Measurements from ENCODE around the gene HSPB3. TPM values are rescaled to one million over a fixed set of nuclear protein-coding genes. Genes with fewer than 3 reads are reported as not detected.
A peak's percentile ranks its signal among the peaks of the same experiment; 100 is the strongest.

Gene HSPB3
- total and polyA plus RNA-seq, 2 experiments from 2014 or later, result 0.77 to 1.8 TPM

DNA sequence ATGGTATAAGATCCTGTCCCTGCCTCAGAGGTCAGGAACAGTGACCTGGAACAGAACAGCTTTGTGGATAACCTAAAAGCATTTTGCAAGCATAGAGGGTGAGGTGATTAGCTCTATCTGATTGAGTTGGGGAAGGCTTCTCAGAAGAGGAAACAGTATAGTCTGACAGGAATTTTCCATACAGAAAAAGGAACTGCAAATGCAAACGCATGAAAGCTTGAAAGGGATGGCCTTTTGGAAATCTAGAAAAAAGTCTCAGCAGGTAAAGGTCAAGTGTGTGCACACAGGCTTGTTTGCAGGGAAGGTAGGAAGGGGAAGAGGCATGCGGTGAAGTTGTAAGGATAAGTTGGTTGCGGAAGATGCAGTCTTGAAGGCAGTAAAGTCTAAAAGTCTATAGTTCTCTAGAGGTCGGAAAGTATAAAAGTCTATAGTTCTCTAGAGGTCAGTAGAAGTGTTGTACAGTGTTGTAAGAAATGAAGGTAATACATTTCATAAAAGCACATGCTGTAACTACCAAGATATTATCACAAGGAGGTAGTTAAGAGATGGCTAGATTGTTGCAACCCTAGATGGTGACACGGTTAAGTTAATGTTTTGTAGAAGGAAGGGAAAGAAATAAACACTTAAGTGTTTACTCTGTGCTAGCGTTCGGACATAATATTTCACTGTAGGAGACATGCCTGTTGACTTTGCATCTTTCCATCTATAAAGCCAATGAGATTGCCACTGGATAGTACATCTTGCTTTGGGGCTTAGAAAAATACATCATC is 16.7 kb upstream of the HSPB3 start:
- 68% methylated on average over 7 of the region's 7 CpGs for WGBS (ENCODE audit: low lambda C conversion rate, missing lambda C conversion rate)
- Histone ChIP-seq H3K79me2 (no peaks in the 10 kb centered on the region), H3K4me1 (ENCODE audit: insufficient read depth) (peaks cover 16% of the 10 kb centered on the region), H3K27ac (peak overlapping the region; percentile 89), H3K4me3 (no peak overlapping the region), H3K9me3 (ENCODE audit: low read depth) (no peaks in the 10 kb centered on the region), H3K27me3 (no peaks in the 10 kb centered on the region), H3K9me2 (replicated peaks; ENCODE audit: insufficient read depth) (no peaks in the 10 kb centered on the region), H4K20me1 (ENCODE audit: insufficient read depth, poor library complexity, severe bottlenecking) (no peaks in the 10 kb centered on the region), H3K36me3 (replicated peaks; ENCODE audit: insufficient read depth, low read depth) (no peaks in the 10 kb centered on the region), H3K4me2 (no peak overlapping the region), H2AFZ (no peak overlapping the region)
- peak; percentile 28 for DNase-seq (ENCODE audit: low spot score)
- no peak for TF ChIP-seq EZH2 (IDR thresholded peaks at IDR 0.05; ENCODE audit: borderline replicate concordance)
- no peak for TF ChIP-seq EZH2phosphoT487 (IDR thresholded peaks at IDR 0.05; ENCODE audit: low read depth, severe bottlenecking, unreplicated experiment)
- TF ChIP-seq, protein P1, sequence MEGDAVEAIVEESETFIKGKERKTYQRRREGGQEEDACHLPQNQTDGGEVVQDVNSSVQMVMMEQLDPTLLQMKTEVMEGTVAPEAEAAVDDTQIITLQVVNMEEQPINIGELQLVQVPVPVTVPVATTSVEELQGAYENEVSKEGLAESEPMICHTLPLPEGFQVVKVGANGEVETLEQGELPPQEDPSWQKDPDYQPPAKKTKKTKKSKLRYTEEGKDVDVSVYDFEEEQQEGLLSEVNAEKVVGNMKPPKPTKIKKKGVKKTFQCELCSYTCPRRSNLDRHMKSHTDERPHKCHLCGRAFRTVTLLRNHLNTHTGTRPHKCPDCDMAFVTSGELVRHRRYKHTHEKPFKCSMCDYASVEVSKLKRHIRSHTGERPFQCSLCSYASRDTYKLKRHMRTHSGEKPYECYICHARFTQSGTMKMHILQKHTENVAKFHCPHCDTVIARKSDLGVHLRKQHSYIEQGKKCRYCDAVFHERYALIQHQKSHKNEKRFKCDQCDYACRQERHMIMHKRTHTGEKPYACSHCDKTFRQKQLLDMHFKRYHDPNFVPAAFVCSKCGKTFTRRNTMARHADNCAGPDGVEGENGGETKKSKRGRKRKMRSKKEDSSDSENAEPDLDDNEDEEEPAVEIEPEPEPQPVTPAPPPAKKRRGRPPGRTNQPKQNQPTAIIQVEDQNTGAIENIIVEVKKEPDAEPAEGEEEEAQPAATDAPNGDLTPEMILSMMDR (IDR thresholded peaks at IDR 0.05; ENCODE audit: poor library complexity), result no peak

- Histone ChIP-seq H3K4me1 (ENCODE audit: insufficient read depth) (peaks cover 16% of the 10 kb centered on the region), H3K4me2 (peak overlapping the region; percentile 18), H4K20me1 (ENCODE audit: insufficient read depth, poor library complexity, severe bottlenecking) (no peaks in the 10 kb centered on the region), H3K79me2 (no peaks in the 10 kb centered on the region), H3K27ac (peak overlapping the region; percentile 89), H3K4me3 (no peak overlapping the region), H3K9me2 (replicated peaks; ENCODE audit: insufficient read depth) (no peaks in the 10 kb centered on the region), H3K27me3 (no peaks in the 10 kb centered on the region), H2AFZ (peak overlapping the region; percentile 55), H3K36me3 (replicated peaks; ENCODE audit: insufficient read depth, low read depth) (no peaks in the 10 kb centered on the region), H3K9me3 (ENCODE audit: low read depth) (no peaks in the 10 kb centered on the region)
- DNase-seq (ENCODE audit: low spot score), result no peak
- TF ChIP-seq EZH2 (IDR thresholded peaks at IDR 0.05; ENCODE audit: borderline replicate concordance), result no peak
- TF ChIP-seq, protein P1 (IDR thresholded peaks at IDR 0.05; ENCODE audit: poor library complexity), result no peak
- no peak for TF ChIP-seq EZH2phosphoT487 (IDR thresholded peaks at IDR 0.05; ENCODE audit: low read depth, severe bottlenecking, unreplicated experiment)
- 80% methylated on average over 6 of the region's 6 CpGs for WGBS (ENCODE audit: low lambda C conversion rate, missing lambda C conversion rate)
These were observed 15.0 kb upstream of the HSPB3 start for GRCh38 chr5:54440456-54440893.

DNA sequence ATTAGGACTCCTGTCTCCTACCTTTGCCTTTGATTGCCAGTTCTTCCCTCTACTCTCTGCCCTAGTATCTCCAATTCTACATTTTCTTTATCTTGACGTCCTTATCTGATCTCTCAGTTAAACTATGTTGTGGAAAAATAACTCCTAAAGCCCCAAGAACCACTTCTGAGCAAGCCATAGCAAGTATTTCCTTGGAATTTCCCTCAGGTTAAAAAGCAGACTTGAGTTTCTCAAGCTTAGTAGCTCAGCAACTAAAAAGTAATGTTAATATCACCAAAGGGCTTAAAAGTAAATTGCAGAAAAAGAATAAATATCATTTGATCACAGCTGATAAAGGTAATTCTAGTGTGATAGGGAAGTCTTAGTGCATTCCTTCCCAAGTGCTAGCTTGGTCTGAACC is 13.2 kb upstream of the HSPB3 start:
- Histone ChIP-seq H3K4me1 (ENCODE audit: insufficient read depth) (peaks cover 16% of the 10 kb centered on the region), H3K27ac (peak overlapping the region; percentile 89), H3K27me3 (no peaks in the 10 kb centered on the region), H3K4me2 (no peak overlapping the region), H3K9me3 (ENCODE audit: low read depth) (no peaks in the 10 kb centered on the region), H3K9me2 (replicated peaks; ENCODE audit: insufficient read depth) (no peaks in the 10 kb centered on the region), H3K4me3 (no peak overlapping the region), H3K36me3 (replicated peaks; ENCODE audit: insufficient read depth, low read depth) (no peaks in the 10 kb centered on the region), H3K79me2 (no peaks in the 10 kb centered on the region), H2AFZ (no peak overlapping the region), H4K20me1 (ENCODE audit: insufficient read depth, poor library complexity, severe bottlenecking) (no peaks in the 10 kb centered on the region)
- whole genome bisulfite sequencing (ENCODE audit: low lambda C conversion rate, missing lambda C conversion rate), result 15% methylated on average over 1 of the region's 1 CpG
- DNase-seq (ENCODE audit: low spot score), result no peak
- TF ChIP-seq, protein P1 (IDR thresholded peaks at IDR 0.05; ENCODE audit: poor library complexity), result no peak
- TF ChIP-seq EZH2 (IDR thresholded peaks at IDR 0.05; ENCODE audit: borderline replicate concordance) (no peak), EZH2phosphoT487 (IDR thresholded peaks at IDR 0.05; ENCODE audit: low read depth, severe bottlenecking, unreplicated experiment) (no peak)

Data from hepatocyte (in vitro differentiated cells).